Stimulated activated CD8-positive, alpha-beta memory T cell treated with anti-CD3 and anti-CD28 coated beads, Interleukin-7, amount 100 ng/mL, for 4 hours (primary cell): Measurements from ENCODE around the gene SLC6A9.

ENCODE experiments used
- DNase-seq, 2 donors: peaks; one replicate each; pipeline ENCODE4 v3.0.0-alpha.2; 2020; ENCODE audit warnings: low read depth in 2 of 2

The SLC6A9 gene

DNA sequence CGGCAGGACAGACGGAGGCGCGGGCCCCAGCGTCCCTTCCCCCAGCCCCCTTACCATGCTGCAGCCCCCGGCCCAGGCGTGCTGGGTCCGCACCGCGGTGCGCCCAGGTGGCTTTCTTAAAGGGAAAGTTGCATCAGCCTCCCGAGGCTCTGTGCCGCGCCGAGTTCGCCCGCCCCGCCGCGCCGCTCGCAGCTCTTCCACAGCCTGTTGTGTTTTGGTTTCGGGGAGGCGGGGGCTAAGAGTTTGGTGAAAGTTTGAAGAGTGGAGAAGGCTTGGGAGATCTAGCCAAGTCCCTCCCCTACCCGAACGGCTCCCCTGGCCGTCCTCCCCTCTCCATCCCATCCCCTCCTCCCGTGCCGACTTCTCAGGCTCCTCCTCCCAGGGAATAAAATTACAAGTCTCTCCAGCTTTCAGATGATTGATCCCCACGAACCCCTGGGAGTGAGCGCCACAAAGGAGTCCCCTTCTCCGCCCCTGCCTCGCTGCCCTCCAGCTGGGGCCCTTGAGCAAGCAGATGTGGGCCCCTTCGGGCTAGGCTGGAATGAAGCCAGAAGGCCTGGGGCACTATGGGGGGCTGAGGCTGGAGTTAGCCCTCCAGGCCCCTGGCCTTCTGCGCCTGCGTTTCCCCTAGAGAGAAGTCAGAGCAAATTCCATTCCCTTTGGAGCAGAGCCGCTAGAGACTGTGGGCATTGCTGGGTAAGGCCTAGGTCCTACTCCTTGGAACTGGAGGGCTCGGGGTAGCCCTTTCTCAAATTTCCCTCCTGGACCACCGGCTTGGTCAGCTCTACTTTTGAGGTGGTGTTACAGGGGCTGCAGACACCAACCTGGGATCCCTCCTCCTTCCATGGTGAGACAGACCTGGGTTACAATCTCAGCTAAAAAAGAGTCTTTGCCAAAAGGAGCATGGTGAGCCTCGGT lies at the start of gene SLC6A9:
TSS of gene SLC6A9 (minus strand) at position 211 of the 918 bp plus-strand sequence. CDS start 7,185 bp downstream, outside the sequence.
- DNase-seq, result peak; percentile 8 to 37

GRCh38 chr1:44079566-44079965 lies 48.3 kb upstream of the SLC6A9 start:
- DNase-seq, result no peak

DNA sequence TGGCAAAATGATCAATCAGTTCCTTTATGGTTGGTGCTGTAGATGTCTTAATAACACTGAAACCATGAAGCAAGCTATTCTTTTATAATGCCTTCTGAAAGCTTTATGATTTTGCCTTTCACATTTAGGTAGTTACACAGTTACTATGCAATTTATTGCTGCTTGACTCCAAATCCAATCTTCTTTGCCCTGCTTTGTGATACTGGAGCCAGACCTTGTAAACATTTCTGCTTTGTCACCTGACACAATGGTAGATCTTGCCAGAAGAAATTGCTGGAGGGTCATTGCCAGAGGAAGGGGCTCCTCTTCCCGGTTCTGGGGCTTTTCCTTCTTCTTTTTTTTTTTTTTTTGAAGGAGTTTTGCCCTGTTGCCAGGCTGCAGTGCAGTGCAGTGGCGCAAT lies 46.8 kb upstream of the SLC6A9 start:
- DNase-seq, result no peak

DNA sequence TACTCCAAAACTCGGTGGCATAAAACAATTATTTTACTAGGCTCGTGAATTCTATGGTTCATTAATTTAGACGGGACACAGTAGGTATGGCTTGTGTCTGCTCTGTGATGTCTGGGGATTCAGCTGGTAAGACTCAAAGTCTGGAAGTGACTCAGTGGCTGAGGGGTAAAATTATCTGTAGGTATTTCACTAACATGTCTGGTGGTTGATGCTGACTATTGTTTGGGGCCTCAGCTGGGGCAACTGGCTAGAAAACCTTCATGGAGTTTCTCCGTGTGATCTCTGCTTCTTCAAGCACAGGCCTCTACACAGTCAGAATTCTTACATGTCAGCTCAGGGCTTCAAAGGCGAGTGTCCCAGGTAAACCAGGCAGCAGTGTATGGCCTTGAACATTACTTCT lies 46.2 kb upstream of the SLC6A9 start:
- no peak for DNase-seq

GRCh38 chr1:44076066-44076465 lies 44.8 kb upstream of the SLC6A9 start:
- DNase-seq, result no peak

GRCh38 chr1:44074415-44074814 lies 43.2 kb upstream of the SLC6A9 start:
- DNase-seq, result no peak

- no peak for DNase-seq
These were observed 42.3 kb upstream of the SLC6A9 start for GRCh38 chr1:44073528-44073927.

DNA sequence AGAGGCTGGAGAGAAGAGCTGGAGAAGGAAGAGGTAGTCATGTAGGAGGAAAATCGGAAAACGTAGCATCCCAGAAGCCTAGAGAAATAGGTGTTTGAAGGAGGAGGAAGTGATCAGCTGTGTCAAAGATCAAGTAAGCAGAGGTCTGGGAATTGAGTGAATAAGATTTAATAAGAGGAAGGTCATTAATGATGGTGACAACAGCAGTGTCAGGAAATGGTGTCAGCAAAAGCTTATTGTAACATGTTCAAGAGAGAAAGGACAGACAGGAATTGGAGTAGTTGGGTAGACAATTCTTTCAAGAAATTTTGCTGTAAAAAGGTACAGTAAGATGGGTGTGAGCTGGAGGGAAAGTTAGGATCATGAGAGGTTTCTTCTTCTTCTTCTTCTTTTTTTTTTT lies 41.6 kb upstream of the SLC6A9 start:
- no peak for DNase-seq

GRCh38 chr1:44072204-44072603 lies 40.9 kb upstream of the SLC6A9 start:
- no peak for DNase-seq

GRCh38 chr1:44071461-44071860 lies 40.2 kb upstream of the SLC6A9 start:
- DNase-seq, result no peak

DNA sequence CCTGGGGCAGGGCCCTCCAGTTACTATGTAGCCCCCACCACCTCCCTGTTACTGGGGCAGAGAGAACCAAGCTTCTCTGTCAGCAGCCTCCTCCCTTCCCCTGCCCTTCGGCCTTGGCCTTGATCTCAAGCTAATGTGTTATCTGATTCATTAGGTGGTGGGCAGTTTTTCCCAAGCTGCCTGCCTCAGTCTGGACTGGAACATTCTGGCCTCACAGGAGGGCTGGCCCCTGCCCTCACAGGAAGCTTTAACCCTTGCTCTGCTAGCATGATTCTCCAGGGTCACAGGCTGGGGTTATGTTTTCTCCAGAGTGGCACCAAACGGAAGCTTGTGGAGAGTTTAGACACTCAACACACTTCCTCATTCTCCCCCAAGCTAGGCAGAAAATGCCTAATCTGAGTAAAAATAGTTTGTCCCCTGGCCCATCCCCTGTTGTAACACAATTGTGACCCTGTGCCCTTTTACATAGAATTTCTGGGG lies 37.2 kb upstream of the SLC6A9 start:
- DNase-seq, result no peak

GRCh38 chr1:44067266-44068250 lies 36.3 kb upstream of the SLC6A9 start:
- DNase-seq, result no peak

GRCh38 chr1:44062656-44063179 lies 31.5 kb upstream of the SLC6A9 start:
- DNase-seq, result no peak

DNA sequence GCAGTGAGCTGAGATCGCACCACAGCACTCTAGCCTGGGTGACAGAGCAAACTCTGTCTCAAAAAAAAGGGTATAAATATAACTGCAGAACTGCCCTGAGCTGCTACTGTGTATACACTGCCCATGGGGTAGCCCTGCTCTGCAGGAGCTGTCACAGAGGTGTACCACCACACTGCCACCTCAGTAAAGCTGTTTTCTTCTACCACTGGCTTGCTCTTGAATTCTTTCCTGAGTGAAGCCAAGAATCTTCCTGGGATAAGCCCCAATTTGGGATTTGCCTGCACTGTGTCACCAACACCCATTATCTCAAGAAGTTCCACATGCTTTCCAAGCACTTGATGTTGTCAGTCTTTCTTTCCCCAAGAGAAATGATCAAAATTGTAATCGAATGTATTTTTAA lies 30.6 kb upstream of the SLC6A9 start:
- DNase-seq, result no peak

DNA sequence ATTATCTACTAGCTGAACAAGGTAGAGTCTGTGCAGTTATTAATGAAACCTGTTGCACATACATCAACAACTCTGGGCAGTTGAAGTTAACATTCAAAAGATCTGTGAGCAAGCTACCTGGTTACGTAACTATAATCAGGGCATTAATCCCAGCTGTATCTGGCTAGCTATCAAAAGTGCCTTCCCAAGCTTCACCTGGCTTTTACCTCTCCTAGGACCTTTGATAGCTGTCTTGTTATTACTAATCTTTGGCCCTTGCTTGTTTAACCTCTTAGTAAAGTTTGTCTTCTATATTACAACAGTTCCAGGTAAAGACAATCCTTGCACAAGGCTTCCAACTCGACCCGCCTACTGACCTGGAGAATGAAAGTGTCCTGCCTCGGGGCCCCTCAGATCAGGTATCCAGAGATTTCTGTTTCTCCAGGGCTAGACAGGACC lies 29.6 kb upstream of the SLC6A9 start:
- DNase-seq, result no peak

DNA sequence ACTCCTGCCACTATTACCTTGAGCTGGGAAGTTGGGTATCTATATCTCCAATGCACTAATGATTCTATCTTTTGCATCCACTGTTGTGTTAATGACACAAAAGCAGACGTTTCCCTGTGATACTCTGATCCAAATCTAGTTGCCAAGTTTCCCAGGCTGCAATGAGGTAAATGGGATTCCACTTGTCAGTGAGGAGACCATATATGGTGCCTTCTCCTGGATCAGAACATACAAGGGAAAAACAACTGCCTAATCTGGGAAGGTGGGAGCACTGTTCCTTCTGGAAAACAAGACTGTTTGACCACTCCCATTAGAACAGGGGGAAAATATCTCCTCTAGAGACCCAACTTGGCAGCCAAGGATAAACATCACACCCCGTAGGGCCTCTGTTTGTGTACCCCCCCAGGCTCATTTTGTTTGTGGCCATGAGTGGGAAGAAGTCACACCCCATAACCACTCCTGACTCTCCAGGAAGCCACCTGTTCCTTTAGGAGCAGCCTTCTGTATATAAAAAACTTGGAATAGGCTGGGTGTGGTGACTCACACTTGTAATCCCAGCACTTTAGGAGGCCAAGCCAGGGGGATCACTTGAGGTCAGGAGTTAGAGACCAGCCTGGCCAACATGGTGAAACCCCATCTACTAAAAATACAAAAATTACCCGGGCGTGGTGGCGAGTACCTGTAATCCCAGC lies 28.5 kb upstream of the SLC6A9 start:
- no peak for DNase-seq

- DNase-seq, result no peak
These were observed 27.9 kb upstream of the SLC6A9 start for GRCh38 chr1:44059212-44059611.

DNA sequence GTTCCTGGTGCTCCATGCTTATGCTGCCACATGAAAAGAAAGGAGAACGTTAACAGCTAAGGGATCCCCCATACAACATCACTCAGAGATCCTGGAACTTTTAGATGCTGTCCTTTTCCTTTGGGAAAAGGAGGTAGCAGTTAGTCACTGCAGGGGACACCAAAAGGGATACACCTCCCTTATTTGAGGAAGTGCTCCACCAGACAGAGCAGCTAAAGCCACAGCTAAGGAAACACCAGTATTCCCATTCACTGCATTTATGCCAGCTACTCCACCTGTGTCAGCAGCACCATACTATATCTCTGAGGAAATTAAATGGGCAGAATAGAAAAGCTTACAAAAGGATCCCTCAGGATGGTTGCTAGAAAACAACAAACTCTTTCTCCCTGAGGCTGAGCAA lies 26.0 kb upstream of the SLC6A9 start:
- DNase-seq, result no peak

GRCh38 chr1:44053394-44053793 lies 22.1 kb upstream of the SLC6A9 start:
- no peak for DNase-seq

DNA sequence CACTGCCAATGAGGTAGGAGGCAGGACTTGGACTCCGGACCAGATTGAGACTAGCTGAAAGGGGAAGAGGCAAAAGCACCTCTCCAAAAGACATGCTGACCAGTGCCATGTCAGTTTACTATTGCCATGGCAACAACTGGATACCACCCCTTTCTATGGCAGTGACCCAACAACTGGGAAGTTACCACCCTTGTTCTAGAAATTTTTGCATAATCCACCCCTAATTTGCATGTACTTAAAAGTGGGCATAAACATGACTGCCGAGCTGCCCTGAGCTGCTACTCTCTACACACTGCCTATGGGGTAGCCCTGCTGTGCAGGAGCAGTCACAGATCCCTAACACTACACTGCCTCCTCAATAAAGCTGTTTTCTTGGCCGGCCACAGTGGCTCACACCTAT lies 19.0 kb upstream of the SLC6A9 start:
- no peak for DNase-seq

DNA sequence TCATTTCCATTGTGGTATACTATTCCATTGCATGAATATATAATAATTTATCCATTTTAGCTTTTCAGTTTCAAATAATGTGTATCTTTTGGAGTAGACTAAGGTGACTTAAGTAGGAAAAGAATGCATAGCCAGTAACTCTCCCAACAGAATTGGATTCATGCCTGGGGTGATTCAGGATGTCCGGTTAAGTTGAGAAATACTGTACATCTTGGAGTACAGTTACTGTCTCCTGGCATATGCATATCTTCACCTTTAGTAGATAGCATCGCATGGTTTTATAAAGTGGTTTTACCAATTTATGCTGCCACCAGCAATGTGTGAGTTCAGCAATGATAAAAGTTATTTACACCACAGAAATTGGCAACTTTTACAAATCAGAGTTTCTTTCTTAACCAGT lies 18.6 kb upstream of the SLC6A9 start:
- DNase-seq, result no peak
